Measurements from ENCODE around the gene KDM4E.

DNA sequence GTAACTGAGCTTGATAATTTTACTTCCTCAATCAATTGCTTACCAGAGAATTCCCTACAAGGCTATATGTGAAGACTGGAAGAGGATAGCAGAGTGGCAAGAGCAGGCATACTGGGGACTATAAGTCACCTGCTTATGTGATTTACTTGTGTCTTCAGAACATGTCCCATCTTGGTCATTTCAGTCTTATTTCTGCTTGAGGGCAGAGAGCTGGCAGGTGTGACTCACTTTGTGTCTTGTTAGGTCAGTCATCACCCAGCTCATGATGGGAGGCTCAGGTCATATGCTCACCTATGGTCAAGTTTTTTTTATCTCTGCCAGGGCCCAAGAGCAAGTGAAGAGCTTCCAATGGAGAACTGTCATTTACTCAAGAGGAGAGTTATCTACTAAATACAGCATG is 47.9 kb downstream of the KDM4E start:
- TF ChIP-seq CTCF (IDR thresholded peaks at IDR 0.05), result no peak
- no peak for TF ChIP-seq POLR2A (IDR thresholded peaks at IDR 0.05)

All from uterus (tissue), 2 donors.